ENCODE measurements around the gene SLC25A10. TPM values are rescaled to one million over a fixed set of nuclear protein-coding genes. Genes with fewer than 3 reads are reported as not detected.
"Not testable (repeated sequence)": the region's sequence is repeated elsewhere in the genome, so short reads cannot be mapped to it uniquely, and the experiment has no call there.

Gene SLC25A10
- total and polyA plus RNA-seq, 12 donors = 6.7 to 14.6 (median 9.4) TPM

DNA sequence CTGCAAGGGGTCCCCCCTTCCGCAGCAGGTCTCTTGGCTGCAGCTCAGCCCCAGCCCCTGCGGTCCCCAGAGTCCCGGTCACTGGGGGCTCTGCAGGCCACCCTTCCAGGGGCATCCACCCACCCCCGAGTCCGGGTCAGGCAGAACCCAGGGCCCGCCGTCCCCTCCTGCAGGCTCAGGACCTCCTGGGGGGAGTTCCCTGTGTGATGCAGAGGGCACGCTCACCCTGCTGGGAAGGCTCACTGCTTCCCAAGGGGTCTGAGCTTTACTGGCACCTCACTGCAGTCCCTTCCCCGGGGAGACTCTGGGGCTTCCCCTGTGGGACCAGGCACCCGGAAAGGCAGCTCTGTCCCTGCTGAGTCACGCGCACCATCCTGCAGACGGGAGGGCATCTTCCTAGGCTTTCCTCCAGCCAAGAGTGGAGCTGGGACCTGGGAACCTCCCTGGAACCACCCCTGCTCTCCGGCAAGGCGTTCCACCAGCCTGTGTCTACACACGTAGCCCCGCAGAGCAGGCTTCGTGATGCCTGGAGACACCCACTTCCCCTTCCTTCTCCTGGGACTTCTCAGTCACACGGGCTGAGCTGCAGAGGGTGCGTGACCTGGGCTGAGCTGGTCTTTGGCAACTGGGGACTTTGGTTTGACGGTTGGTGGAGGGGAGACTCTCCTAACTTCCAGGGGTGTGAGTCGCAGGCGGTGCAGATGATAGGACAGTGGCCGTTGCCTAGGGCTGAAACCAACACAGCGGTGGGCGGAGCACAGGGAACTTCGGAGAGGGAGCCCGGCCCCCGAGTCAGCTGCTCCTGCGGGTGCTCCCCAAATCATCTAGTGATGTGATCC lies 23.4 kb downstream of the SLC25A10 start:
- no peak overlapping the region for H3K27ac ChIP-seq
- peaks cover 0 to 25% (median 14%) of the 10 kb centered on the region in 7 donors for H3K27me3 ChIP-seq
- no peaks in the 10 kb centered on the region for H3K9me3 ChIP-seq
- no peaks in the 10 kb centered on the region for H3K36me3 ChIP-seq
- TF ChIP-seq, protein P1, sequence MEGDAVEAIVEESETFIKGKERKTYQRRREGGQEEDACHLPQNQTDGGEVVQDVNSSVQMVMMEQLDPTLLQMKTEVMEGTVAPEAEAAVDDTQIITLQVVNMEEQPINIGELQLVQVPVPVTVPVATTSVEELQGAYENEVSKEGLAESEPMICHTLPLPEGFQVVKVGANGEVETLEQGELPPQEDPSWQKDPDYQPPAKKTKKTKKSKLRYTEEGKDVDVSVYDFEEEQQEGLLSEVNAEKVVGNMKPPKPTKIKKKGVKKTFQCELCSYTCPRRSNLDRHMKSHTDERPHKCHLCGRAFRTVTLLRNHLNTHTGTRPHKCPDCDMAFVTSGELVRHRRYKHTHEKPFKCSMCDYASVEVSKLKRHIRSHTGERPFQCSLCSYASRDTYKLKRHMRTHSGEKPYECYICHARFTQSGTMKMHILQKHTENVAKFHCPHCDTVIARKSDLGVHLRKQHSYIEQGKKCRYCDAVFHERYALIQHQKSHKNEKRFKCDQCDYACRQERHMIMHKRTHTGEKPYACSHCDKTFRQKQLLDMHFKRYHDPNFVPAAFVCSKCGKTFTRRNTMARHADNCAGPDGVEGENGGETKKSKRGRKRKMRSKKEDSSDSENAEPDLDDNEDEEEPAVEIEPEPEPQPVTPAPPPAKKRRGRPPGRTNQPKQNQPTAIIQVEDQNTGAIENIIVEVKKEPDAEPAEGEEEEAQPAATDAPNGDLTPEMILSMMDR (IDR thresholded peaks at IDR 0.05) = no peak
- peak overlapping the region in 2 of 10 donors; percentile 15 to 29 for H3K4me3 ChIP-seq
- ATAC-seq (peak in 7 of 8 donors; percentile 17 to 47 (median 27)), DNase-seq (no peak)
- H3K4me1 ChIP-seq = peaks cover 2 to 21% (median 10%) of the 10 kb centered on the region in 9 donors
- intact Hi-C loops (cut with DNase I) = no loop called here
- WGBS, 2 donors = 34 to 36% methylated on average over 30 of the region's 30 CpGs

DNA sequence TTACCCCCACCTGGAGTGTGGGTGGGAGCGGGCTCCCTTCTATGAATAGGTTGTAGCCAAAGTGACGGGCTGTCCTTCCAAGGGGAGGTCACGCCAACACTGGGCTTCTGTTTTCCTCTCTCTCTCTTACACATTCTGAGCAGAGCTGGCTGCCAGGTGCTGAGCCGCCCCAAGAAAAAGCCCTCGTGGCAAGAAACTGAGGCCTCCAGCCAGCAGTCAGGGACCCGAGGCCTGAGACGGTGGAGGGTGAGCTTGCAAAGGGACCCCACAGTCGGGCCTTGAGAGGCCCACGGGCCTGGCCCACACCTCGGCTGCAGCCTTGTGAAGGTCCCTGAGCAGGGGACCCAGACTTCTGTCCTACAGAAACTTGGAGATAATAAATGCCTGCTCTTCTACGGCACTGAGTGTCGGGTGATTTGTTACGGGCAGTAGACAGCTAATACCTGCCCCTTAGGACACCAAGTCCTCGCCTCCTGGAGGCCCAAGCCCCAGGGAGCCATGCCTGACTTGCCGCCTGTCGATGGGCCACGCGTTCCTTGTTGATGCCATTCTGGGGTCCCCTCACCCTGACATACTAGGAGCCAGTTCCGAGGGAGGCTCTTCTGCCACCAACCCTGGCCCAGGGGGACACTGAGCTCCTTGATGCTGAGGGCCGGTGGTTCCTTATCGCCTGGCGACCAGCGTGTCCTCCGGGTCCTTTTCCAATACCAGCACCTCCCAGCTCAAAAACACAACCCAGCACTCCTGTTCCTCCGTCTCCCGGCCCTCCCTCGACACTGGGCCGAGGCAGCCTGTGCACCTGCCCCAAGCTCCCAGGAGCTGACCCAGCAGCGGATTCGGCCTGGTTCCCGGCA lies 26.1 kb downstream of the SLC25A10 start:
- intact Hi-C loops (cut with DNase I) = no loop called here
- H3K9me3 ChIP-seq = no peaks in the 10 kb centered on the region
- 84 to 88% methylated on average over 31 of the region's 31 CpGs for WGBS, 2 donors

DNA sequence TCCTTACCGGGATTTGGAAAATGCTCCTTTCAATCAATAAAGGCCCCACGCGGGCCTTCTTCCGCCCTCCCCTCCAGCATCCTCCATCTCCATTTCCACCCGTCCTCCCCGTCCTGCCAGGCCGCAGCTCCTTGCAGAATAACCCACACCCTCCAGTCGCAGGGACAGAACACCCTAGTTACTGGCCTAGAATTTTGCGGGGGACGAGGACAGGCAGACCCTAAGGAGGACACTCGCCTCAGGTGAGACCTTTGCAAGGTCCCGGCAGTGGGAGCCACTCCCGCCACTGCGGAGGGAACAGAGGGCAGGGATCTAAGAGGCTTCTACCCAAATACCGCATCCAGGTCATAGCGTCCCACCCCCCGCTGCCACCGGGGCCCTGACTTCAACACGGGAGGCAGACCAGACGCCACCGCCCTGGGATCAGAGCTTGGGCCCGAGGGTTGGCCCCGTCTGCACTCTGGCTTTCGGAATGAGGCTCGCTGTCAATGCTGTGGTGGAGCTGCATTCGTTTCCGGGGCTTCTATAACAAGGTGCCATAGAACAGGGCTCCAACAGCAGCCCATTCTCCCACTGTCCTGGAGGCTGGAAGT lies 26.8 kb downstream of the SLC25A10 start:
- Histone ChIP-seq H3K27me3 (peaks cover 0 to 14% (median 10%) of the 10 kb centered on the region in 7 donors), H3K4me3 (no peak overlapping the region), H3K27ac (no peak overlapping the region), H3K9me3 (no peaks in the 10 kb centered on the region), H3K4me1 (peaks cover under 1 to 16% (median 10%) of the 10 kb centered on the region in 9 donors), H3K36me3 (no peaks in the 10 kb centered on the region)
- intact Hi-C loops (cut with DNase I) = no loop called here
- 85% methylated on average over 27 of the region's 27 CpGs for WGBS, 2 donors
- ATAC-seq (no peak), DNase-seq (no peak)
- TF ChIP-seq, protein P1 (IDR thresholded peaks at IDR 0.05) = no peak

More for the DNA sequence above, 26.1 kb downstream of the SLC25A10 start:
- Histone ChIP-seq H3K27ac (no peak overlapping the region), H3K36me3 (no peaks in the 10 kb centered on the region), H3K4me3 (no peak overlapping the region), H3K27me3 (peaks cover 0 to 19% (median 10%) of the 10 kb centered on the region in 7 donors), H3K4me1 (peaks cover 2 to 21% (median 10%) of the 10 kb centered on the region in 9 donors)
- DNase-seq = no peak
- TF ChIP-seq, protein P1 (IDR thresholded peaks at IDR 0.05) = no peak
- no peak for ATAC-seq

DNA sequence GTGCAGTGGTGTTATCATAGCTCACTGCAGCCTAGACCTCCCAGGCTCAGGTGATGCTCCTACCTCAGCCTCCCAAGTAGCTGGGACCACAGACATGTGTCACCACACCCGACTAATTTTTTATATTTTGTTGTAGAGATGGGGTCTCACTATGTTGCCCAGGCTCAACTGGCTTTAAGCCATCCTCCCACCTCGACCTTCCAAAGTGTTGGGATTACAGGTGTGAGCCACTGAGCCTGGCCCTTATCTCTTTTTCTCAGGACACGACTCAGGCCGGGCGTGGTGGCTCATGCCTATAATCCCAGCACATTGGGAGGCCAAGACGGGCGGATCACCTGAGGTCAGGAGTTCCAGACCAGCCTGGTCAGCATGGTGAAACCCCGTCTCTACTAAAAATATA lies 27.5 kb downstream of the SLC25A10 start:
- H3K9me3 ChIP-seq; H3K27ac ChIP-seq; DNase-seq; H3K4me3 ChIP-seq; H3K36me3 ChIP-seq; intact Hi-C loops (cut with DNase I); ATAC-seq: not testable (repeated sequence)
- Histone ChIP-seq H3K27me3 (peaks cover 0 to 14% (median 10%) of the 10 kb centered on the region in 7 donors), H3K4me1 (peaks cover 0 to 14% (median 10%) of the 10 kb centered on the region in 9 donors)
- 89 to 95% methylated on average over 8 of the region's 8 CpGs for WGBS, 2 donors

Measured in heart right ventricle (tissue), 16 donors.